ENCODE measurements around the gene TFPI2.

GRCh38 chr7:93894966-93895640 is 4.5 kb upstream of the TFPI2 start:
- TF ChIP-seq CTCF (IDR thresholded peaks at IDR 0.05; ENCODE audit: low read depth, low read length) (no peak), EZH2phosphoT487 (IDR thresholded peaks at IDR 0.05; ENCODE audit: low read depth) (no peak)

Measured in OCI-LY3 (cell line).